Fibroblast of peridontal ligament (primary cell): Measurements from ENCODE around the gene MSH3.
"Not testable (repeated sequence)": the region's sequence is repeated elsewhere in the genome, so short reads cannot be mapped to it uniquely, and the experiment has no call there.

ENCODE experiments used
- DNase-seq: peaks from one replicate; pipeline ENCODE4 v3.0.0-alpha.2; 2010; ENCODE audit errors: extremely low read depth

MSH3 gene

DNA sequence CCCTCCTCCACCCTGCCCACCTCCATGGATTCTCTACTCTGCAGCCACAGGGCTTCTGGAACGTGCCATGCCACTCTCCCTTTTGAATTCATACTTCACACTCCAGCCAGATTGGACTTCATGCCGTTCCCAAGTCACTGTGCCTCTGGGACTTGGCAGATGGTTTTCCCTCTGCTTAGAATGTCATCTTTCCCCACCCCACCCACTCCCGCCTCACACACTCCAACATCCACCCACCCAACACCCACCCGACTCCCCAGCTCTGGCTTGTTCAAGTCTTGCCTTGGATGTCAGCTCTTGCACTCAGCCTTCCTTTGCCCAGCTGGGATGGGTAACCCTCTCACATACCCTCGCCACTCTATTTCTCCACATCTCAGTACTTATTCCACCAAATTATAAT, 142.4 kb downstream of the MSH3 start:
- no peak for DNase-seq

DNA sequence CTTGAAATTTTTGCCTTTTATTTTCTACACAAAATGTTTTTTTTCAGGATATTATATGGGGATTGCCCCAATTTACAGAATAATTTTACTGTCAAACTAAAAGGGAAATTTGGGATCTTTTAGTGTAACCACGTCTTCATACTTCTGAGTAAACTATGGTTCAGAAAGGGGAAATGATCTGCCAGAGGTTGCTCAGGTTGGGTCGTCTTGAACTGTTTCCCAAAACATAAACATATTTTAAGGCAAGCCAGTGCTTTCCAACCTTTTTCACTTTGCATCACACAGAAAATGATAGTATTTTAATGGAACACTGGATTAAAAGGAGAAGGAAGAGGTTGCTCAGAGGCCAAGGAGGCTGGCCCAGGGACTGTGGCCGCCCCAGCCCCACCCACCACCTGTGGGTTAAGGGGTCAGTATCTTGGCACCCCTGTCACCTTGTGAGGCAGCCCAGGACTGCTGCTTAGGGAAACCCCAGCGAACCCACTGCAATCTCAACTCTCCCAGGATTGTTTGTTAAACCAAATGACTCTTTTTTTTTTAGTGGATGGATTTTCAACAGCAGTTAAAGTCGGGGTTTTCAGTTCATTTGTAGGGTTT, 143.1 kb downstream of the MSH3 start:
- no peak for DNase-seq

DNA sequence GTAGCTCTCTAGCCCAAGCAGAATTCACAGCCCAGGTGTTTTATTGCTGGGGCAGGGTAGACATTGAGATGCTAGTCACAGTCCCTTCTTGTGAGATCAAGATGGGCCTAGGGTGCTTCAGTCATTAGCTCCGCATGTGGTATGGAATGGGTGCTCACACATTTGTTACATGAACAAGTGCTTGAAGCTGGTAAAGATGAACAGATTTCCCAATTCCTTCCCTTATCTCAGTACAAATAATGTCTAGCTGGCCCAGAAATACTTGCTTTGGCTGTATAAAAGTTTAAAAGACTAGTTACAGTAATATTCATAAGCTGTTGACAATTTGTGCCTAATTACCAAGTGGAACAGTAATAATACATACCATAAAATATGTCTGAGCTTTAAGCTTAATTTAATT, 143.7 kb downstream of the MSH3 start:
- DNase-seq, result no peak

DNA sequence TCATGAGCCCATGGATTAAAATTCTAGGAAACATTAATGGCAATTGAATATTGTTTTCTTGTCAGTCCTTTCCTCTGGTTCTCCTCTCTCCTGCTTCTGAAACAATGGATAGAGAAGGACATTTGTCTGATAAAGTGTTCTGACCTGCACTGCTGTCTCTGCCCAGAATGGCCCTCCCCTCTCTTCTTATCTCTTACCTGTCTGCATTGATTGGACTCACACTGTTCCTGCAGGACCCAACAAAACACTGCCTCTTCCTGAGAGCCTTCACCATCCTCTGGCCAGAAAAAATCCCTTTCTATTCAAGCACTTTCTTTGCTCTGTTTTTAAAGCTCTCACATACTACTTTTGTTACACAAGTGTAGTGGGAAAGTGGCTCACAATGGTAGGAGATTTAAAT, 144.2 kb downstream of the MSH3 start:
- DNase-seq, result no peak

DNA sequence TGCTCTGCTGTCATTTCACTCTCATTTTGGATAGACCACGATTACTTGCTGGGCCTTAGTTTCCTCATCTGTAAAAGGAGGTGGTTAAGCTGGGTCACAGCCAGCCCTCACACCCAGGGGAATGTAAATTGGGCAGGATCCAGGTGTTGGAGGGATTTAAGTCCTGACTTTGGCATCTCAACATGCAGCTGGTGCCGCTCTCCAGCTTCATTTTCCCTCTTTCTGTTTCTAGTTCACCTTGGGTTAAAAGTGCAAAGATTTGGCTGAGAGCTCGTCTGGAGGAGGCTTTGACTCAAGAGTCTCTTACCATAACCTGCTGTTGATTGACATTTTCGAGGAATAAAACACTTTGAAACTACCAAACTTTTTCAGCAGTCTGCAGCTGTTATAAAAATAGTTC, 144.6 kb downstream of the MSH3 start:
- DNase-seq, result peak; percentile 7

DNA sequence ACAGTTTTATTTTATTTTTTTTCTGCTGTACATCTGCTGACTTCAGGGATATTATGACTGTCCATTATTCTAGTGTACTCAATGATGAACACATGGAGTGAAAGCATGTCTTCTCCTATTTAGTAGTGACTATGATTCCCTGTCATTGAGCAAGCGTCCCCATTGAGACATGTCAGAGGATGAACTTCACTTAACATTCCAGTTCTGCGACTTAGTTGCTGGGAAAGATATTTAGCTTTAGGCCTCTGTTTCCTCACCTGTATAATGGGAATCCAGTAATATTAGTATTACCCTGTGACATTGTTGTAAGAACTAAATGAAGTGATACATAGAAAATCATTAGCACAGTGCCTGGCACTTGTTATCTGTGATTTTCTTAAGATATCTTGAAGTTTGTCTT, 145.1 kb downstream of the MSH3 start:
- DNase-seq, result no peak

DNA sequence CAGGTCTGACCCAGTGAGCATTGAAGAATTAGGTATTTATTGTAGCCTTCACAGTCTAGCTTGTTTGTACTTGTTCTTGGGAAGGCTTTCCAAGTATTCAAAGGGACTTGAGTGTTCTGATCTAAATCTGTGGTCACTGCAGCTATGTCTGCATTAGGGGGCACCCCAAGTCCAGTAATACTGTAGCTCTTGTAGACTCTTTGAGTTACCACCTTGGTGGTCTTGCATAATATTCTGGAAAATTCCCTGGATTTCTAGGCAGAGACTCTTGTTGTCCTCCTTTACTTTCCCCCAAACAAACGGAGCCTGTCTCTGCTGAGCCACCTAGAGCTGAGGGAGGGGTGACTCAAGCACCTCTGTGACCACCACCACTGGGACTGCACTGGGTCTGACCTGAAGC, 149.9 kb downstream of the MSH3 start:
- DNase-seq, result peak; percentile 15

DNA sequence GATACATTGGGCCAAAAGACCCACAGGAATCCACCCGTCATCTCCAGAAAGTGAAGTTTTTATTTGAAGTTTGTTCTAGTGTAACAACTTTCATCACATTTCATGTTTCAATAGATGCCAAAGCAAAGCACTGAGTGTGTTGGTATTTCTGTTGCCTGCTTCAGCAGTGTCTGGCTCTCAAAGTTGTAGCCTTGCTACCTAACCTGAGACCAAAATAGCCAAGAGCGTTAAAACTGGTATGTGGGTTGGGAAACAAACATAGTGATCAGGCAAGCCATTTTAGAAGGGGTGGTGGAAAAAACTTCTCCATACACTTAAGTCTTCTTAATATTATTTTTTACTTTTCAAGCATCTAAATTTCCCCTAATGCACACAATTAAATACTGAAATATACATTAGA, 150.6 kb downstream of the MSH3 start:
- DNase-seq, result no peak

DNA sequence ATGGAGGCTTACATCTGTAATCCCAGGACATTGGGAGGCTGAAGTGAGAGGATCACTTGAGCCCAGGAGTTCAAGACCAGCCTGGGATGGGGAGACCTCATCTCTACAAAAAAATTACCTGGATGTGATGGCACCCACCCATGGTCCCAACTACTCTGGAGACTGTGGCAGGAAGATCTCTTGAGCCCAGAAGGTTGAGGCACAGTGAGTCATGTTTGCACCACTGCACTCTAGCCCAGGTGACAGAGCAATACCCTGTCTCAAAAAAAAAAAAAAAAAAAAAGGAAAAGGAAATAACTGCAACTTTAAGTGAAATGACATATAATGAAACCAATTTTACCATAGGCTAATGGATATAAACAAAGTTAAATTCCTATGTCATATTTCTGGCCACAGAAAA, 152.5 kb downstream of the MSH3 start:
- DNase-seq, result no peak

DNA sequence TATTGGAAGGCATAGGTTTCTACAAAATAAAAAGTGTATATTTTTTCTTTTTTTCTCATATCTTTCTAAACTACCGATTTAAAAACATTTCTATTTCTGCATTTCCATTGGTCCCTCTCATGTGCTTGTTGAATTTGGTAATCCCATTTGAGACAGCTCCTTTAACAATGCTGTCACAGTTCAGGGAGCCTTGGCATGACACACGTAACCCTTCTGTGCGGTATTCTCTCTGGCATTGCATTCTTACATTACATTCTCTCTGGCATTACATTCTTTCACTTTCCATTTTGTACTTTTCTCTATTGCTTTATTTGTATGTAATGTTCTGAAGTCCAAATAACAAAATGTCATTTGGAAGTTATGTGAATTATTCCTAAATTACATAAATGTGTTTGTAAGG, 155.0 kb downstream of the MSH3 start:
- DNase-seq, result peak; percentile 8

DNA sequence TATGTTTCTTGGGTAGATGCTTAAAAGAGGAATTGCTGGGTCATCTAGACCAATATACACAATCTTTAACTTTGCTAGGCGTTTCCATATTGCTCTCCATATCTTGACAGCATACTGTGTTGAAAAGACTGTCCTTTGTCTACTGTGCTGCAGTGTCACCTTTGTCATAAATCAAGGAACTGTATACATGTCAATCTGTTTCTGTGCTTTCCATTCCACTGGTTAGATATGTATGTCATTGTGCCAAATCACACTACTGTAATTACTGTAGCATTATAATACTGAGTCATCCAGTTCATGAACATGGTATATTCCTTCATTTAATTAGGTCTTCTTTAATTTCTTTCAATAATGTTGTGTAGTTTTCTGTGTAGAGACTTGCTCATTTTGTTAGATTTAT, 156.0 kb downstream of the MSH3 start:
- no peak for DNase-seq

DNA sequence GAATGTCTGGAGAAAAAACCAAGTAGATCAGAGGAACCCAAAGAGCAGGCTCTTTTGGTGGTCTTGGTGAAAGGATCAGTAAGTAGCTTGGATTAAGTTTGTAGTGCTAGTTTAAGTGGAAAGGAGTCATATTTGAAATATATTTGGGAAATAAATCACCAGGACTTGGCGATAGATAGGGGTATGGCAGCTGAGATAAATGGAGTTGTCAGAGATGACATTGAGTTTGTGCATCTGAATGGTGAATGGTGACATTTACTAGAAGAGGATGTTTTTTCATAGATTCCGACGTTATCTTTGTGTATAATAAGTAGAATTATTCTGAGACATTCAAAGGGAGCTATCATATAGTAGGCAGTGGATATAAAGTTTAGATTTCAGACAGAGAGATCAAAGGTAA, 162.1 kb downstream of the MSH3 start:
- DNase-seq, result no peak

DNA sequence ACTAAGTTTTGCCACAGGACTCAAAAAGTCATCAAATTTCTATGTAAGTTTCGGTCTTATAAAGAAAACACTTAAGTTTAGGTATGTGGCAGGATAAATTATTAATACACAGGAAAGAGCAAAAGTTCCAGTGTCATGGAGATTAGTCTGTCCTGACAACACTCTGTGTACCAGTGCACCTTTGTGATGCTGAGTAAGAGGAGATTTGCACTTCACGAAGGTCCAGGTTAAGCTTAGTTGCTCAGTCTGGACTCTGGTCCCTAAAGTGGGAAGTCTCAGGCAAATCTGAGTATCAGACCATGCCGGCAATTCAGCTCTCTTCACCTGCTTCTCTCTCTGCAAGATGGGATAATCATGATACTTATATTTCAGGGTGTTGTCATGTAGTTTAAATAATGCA, 166.2 kb downstream of the MSH3 start:
- DNase-seq, result no peak

DNA sequence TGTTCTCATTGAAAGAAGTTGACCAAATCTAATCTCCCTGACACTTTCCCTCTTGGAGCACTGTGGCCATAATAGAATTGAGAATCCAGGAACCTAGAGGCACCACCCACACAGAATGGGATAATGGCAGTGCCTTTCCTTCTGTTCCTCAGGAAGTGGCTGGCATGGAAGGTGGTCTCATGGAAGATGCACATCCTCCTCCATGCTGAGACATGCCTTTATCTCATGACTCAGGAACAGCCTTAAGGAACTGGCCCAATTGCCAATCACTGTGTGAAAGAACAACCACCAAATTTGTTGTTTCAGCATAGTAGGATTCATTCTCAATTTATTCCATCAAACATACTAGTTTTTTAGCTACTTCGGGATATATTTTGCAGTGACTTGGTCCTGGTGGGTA, 168.2 kb downstream of the MSH3 start:
- no peak for DNase-seq

DNA sequence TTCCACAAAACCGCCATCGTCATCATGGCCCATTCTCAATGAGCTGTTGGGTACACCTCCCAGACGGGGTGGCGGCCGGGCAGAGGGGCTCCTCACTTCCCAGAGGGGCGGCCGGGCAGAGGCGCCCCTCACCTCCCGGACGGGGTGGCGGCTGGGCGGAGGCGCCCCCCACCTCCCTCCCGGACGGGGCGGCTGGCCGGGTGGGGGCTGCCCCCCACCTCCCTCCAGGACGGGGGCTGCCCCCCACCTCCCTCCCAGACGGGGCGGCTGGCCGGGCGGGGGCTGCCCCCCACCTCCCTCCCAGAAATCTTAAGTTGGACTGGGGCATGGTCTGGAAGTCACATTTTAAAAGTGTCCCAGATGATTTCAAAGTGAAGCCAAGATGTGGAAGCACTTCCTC, 169.7 kb downstream of the MSH3 start:
- not testable (repeated sequence) for DNase-seq

DNA sequence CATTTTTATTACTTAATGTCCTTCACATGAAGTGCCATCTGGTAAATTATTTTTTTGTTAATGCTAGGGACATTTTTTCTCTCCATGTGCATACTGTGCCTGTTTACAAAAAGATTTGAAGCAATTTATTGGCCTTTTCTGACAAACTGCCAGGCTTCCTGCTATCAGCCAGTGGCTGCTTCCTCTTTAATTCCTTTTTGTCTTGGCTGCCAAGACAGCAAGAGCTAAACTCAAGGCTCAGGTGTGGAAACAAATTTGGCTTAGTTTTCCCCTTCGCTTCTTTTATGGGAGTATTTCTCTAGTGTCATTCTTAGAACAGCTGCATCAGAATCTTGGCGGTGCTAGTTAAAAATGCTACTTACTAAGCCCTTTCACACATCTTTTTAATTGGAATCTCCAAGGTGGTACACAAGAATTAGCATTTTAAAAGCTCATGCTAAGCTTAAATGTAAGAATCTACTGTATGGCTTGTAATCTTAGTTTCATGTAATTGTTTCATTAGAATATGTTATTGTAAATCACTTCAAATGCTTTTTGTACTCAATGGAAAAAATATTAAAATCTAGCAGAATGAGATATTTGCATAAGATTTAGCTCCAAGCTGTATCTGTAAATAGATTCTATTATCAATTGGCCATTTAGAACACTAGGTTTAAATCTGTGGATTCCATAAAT, 171.5 kb downstream of the MSH3 start:
- DNase-seq, result no peak

DNA sequence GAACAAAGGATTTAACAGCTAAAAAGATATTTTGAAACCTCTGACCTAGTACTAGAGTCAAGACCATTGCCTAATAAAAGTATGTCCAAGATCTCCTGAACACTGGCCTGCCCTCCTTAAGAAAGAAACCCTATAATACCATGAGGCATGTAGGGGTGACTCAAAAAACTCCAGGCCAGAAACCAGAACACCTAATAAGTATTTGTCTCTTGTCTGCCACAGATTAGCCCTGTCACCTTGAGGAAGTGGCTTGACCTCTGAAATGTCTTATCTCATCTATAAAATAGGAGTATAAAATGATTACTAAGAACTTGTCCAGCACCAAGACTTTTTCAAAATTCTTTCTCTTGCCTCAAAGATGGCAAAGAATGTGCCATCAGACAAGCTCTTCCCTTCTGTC, 180.3 kb downstream of the MSH3 start:
- DNase-seq, result no peak

DNA sequence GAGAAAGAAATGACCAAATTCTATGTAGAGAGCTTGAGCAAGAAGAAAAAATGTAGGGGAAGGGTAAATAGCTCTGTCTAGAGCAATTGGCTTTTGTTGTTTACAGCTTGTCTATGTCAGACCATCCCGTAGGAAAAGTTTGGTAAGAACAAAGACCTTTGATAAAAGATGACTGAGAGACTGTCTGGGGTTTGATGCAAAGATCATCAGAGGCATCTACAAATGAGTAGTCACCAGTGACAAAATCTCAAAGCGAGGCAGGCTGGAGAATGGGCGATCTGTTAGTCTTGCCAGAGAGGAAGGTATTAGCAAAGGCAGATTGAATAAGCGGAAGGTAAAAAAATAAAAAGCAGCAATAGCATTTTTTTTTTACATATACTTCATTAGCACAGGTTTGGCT, 180.7 kb downstream of the MSH3 start:
- DNase-seq, result no peak

DNA sequence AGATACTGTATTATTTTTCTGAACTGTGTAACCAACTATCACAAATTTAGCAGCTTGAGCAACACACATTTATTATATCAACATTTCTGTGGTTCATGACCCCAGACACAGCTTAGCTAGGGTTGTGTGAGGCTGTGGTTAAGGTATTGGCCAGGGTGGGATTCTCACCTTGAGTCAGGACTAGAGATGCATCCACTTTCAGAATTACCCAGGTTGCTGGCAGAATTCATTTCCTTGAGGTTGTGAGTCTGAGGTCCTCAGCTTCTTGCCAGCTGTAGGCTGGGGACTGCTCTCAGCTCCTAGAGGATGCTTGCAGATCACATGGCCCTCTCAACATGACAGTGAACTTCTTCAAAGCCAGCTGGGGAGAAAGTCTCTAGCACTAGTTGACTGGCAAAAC, 183.2 kb downstream of the MSH3 start:
- DNase-seq, result no peak

DNA sequence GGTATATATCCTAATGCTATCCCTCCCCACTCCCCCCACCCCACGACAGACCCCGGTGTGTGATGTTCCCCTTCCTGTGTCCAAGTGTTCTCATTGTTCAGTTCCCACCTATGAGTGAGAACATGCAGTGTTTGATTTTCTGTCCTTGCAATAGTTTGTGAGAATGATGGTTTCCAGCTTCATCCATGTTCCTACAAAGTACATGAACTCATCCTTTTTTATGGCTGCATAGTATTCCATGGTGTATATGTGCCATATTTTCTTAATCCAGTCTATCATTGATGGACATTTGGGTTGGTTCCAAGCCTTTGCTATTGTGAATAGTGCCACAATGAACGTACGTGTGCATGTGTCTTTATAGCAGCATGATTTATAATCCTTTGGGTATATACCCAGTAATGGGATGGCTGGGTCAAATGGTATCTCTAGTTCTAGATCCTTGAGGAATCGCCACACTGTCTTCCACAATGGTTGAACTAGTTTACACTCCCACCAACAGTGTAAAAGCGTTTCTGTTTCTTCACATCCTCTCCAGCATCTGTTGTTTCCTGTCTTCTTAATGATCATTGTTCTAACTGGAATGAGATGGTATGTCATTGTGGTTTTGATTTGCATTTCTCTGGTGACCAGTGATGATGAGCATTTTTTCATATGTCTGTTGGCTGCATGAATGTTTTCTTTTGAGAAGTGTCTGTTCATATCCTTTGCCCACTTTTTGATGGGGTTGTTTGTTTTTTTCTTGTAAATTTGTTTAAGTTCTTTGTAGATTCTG, 186.8 kb downstream of the MSH3 start:
- not testable (repeated sequence) for DNase-seq

DNA sequence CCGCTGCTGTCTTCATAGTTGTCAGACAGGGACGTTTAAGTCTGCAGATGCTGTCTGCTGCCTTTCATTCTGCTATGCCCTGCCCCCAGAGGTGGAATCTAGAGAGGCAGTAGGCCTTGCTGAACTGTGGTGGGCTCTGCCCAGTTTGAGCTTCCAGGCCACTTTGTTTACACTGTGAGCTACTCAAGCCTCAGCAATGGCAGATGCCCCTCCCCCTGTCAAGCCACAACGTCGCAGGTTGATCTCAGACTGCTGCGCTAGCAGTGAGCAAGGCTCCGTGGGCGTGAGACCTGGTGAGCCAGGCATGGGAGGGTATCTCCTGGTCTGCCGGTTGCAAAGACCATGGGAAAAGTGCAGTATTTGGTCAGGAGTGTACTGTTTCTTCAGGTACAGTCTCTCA, 192.0 kb downstream of the MSH3 start:
- not testable (repeated sequence) for DNase-seq

DNA sequence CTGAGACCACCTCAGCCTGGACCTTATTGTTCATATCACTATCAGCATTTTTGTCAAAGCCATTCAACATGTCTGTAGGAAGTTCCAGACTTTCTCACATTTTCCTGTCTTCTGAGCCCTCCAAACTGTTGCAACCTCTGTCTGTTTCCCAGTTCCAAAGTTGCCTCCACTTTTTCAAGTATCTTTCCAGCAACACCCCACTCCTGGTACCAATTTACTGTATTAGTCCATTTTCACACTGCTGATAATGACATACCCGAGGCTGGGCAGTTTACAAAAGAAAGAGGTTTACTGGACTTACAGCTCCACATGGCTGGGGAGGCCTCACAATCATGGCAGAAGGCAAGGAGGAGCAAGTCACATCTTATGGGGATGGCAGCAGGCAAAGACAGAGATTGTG, 195.7 kb downstream of the MSH3 start:
- DNase-seq, result not testable (repeated sequence)
